HG03378 (cell line): ENCODE measurements around the gene FLII.
"Not testable (repeated sequence)": the region's sequence is repeated elsewhere in the genome, so short reads cannot be mapped to it uniquely, and the experiment has no call there.

Source experiments
- ATAC-seq: cut with Tn5 transposase; IDR thresholded peaks from one replicate; pipeline ENCODE4 v1.9.1; 2021; ENCODE audit warnings: mild to moderate bottlenecking, moderate library complexity; ENCODE audit not compliant: unreplicated experiment

FLII gene

DNA sequence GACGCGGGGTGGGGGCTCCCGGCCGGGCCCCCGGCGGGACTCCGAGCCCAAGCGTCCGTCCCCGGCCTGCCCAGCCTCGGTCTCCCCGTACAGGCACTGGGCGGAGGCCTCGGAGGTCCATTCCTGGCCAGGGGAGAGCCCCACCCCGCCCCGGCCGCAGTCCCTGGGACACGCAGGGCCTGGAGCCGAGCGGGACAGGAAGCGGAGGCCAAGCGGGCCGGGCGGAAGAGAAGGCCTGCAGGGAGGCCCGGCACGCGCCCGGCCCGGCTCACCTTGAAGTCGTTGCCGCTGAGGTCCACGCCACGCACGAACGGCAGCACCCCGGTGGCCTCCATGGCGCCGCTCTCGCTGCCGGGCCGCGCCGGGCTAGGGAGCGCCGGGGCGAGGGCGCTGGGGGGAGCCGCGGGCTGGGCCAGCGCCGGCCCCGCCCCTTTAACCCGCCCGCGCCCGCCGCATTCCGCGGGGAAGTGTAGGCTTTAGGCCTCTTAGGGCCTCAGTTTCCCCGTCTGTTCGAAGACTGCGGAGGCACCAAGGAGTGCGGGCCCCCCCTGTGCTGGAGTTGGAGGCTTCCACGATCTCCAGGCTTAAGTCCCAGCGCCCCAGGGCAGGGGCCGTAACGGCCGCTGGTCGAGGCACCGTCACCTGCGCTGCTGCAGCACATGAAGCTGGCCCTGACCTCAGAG is at the start of gene FLII:
Gene FLII (minus strand): TSS at position 383 of the 683 bp plus-strand sequence. CDS start 48 bp downstream, at position 335.
- no peak for ATAC-seq

GRCh38 chr17:18303206-18303605 is 44.7 kb upstream of the FLII start:
- ATAC-seq = not testable (repeated sequence)

DNA sequence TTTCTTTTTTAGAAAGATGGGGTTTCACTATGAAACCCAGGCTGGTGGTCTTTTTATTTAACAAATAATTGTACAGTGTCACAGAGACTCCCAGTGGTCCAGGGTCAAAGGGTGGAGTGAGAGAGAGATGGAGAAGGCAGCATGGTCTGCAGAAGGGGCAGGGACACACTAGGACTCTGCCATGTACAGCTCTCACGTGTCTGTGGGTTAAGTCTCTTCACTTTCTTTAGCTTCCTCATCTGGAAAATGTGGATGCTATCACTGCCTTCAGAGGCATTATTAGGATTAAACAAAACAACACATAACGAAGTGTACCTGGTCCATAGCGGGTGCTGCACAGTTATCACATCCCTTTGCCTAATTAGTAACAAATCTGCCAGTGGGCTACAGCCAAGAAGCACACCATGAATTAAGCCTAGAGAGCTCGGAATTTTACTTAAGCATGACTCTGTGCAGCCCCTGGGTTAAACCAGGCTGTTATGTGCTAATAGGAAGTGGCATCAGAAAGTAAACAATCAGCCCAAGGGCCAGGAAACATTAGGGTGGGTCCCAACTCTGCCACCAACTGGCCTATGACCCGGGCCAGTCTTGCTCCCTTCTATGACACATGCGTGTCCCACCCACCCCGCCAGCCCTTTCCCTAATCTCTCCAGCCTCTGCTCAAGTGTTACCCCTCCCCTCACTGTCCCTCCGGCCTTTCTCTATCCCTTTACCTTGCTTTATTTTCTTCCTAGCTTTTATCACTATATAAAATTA is 42.4 kb upstream of the FLII start:
- ATAC-seq = no peak

- ATAC-seq = not testable (repeated sequence)
Measured at GRCh38 chr17:18298061-18298460, 39.5 kb upstream of the FLII start.

GRCh38 chr17:18291718-18292540 is 33.4 kb upstream of the FLII start:
- ATAC-seq = no peak

GRCh38 chr17:18285296-18285695 is 26.8 kb upstream of the FLII start:
- no peak for ATAC-seq

DNA sequence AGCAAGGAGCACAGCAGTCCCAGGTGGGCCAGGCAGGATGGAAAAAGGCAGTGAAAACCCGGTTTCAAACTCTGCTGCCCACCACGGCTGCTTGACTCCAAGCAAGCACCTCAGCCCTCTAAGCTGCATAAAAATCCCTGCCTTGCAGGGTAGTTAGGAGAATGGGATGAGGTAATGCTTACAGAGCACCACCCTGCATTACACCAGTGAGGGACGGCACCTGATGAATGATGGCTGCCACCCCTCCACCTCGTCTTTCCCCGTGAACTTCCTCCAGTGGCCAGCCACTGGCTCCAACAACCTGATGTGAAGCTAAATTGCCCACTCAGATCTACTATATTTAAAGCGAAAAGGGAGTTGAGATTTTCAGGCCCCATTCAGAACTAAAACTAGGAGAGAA is 23.2 kb upstream of the FLII start:
- ATAC-seq = no peak

DNA sequence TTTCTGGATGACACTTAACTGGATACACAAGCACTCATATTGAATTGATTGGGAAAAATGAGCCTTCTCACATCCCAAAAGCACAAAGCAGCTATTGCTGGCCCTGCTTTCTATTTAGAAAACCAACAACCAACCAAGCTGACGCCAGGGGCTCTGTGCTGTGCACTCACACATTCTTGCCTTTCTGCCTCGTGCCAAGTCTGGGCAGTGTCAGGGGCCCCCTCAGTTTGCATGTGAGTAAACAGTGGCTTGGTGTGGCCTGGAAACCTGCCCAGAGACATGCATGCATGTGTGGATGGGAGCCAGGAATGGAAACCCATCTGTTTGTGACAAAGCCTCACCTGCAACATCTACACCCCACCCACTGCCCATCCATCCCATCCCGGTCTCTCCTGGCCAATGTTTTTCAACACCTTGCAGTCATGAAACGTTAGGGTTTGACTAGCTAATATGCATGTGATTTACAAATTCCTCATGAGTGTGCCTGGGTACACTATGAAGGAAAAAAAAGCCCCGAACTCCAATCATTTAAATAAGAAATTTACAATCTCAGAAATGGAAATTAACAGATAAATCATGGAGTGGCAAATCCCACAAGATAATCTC is 22.3 kb upstream of the FLII start:
- no peak for ATAC-seq

GRCh38 chr17:18280249-18280648 is 21.7 kb upstream of the FLII start:
- no peak for ATAC-seq

GRCh38 chr17:18278867-18279266 is 20.3 kb upstream of the FLII start:
- no peak for ATAC-seq

DNA sequence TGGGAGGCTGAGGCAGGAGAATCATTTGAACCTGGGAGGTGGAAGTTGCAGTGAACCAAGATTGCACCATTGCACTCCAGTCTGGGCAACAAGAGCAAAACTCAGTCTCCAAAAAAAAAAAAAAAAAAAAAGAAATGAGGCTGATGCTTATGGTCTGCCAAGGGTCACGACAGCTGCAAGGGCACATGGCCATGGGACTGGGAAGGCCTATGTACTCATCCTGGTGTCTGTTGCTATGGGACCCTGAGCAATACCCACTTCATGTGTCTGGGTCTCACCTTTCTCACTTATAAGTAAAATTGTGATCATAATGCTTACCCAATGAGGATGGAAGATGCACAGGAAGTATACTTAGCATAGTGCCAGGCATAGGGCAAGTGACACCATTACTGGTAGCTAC is 18.5 kb upstream of the FLII start:
- no peak for ATAC-seq

GRCh38 chr17:18270046-18270931 is 11.8 kb upstream of the FLII start:
- no peak for ATAC-seq

GRCh38 chr17:18267927-18268711 is 9.6 kb upstream of the FLII start:
- no peak for ATAC-seq

DNA sequence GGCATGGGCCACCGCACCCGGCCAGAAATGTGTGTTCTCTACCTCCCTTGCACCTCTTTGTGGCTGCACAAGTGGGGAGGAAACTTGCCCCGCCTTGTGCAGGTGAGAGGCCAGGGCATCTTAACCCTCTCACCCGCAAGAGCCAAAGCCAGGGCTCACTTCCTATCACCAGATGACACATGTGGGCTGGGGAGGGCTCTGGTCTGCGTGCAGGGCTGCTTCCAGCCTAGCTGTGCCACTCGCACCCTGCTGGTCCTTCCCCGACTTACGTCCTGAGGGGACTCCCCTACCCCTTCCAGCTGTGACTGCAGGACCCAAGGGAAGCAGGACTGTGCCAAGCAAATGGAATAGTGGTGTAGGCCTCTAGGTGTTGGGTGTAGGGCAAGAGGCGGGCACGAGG is 8.8 kb upstream of the FLII start:
- ATAC-seq = no peak

DNA sequence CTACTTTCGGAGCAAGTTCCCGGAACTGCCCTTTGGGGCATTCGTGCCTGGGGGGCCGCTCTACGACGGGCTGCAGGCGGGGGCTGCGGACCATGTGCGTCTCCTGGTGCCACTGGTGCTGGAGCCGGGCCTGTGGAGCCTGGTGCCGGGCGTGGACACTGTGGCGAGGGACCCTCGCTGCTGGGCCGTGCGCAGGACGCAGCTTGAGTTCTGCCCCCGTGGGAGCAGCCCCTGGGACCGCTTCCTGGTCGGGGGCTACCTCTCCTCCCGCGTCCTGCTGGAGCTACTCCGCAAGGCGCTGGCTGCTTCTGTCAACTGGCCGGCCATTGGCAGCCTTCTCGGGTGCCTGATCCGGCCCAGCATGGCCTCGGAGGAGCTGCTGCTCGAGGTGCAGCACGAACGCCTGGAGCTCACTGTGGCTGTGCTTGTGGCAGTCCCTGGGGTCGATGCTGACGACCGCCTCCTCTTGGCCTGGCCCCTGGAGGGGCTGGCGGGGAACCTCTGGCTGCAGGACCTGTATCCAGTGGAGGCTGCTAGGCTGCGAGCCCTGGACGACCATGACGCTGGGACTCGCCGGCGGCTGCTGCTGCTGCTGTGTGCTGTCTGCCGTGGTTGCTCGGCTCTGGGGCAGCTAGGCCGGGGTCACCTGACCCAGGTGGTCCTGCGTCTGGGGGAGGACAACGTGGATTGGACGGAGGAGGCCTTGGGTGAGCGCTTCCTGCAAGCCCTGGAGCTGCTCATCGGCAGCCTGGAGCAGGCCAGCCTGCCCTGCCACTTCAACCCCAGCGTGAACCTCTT is 5.5 kb upstream of the FLII start:
- no peak for ATAC-seq

DNA sequence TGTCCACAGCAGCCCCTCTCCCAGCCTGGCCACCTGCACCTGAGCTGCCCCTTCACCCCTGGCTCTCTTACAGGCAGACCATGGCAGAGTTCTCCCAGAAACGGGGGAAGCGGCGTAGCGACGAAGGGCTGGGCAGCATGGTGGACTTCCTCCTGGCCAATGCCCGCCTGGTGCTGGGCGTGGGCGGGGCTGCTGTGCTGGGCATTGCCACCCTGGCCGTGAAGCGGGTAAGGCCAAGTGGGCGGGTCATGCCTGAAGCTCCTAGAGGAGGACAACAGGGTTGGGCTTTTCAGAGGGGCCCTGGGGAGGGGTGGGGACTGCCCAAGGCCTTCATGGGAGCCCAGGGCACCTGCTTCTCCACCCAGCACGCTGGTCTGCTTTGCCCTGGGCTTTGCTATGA is 4.1 kb upstream of the FLII start:
- no peak for ATAC-seq

GRCh38 chr17:18262111-18262510 is 3.6 kb upstream of the FLII start:
- no peak for ATAC-seq

- no peak for ATAC-seq
Measured at GRCh38 chr17:18261659-18262058, 3.1 kb upstream of the FLII start.

- ATAC-seq = peak; percentile 15
Measured at GRCh38 chr17:18261146-18261515, 2.6 kb upstream of the FLII start.
